HepG2 (cell line): ENCODE data around the gene FDPS. TPM values are rescaled to one million over a fixed set of nuclear protein-coding genes. Genes with fewer than 3 reads are reported as not detected.
A peak's percentile ranks its signal among the peaks of the same experiment; 100 is the strongest.

Experiments used
- BCL6 ChIP-seq: IDR thresholded peaks from 2 replicates; pipeline ENCODE4 v1.6.1; 2016; ENCODE audit warnings: missing genetic modification reagents, missing compliant biosample characterization
- E2F1 ChIP-seq: sonication (generic); formaldehyde crosslinking; IDR thresholded peaks from 2 replicates; pipeline ENCODE4 v1.5.0; 2020; ENCODE audit warnings: missing genetic modification reagents
- ETS1 ChIP-seq: sonication (generic); formaldehyde crosslinking; IDR thresholded peaks from 2 replicates; pipeline ENCODE4 v1.4.0; 2020; ENCODE audit warnings: missing genetic modification reagents
- HDAC1 ChIP-seq: sonication (generic); formaldehyde crosslinking; IDR thresholded peaks from 2 replicates; pipeline ENCODE4 v1.5.1; 2020; ENCODE audit warnings: mild to moderate bottlenecking, missing genetic modification reagents
- KLF6 ChIP-seq: IDR thresholded peaks from 2 replicates; pipeline ENCODE4 v1.8.0; 2016; ENCODE audit warnings: missing biosample characterization, missing genetic modification reagents
- PHF8 ChIP-seq: sonication (generic); formaldehyde crosslinking; IDR thresholded peaks from 2 replicates; pipeline ENCODE4 v1.5.0; 2020; ENCODE audit warnings: missing genetic modification reagents
- REPIN1 ChIP-seq: sonication (generic); formaldehyde crosslinking; IDR thresholded peaks from 2 replicates; pipeline ENCODE4 v1.8.0; 2022; ENCODE audit warnings: missing genetic modification reagents, low read depth, mild to moderate bottlenecking, borderline replicate concordance
- RFXAP ChIP-seq: sonication (generic); formaldehyde crosslinking; IDR thresholded peaks from 2 replicates; pipeline ENCODE4 v1.4.0; 2020; ENCODE audit warnings: missing genetic modification reagents, borderline replicate concordance
- USF2 ChIP-seq, 2 experiments: sonication (generic) in 1 of 2; formaldehyde crosslinking in 1 of 2; IDR thresholded peaks; 2 replicates each; pipeline versions ENCODE4 v1.5.1 to v1.6.1; 2011 to 2020; ENCODE audit warnings: borderline replicate concordance in 1 of 2, low read depth in 1 of 2, low read length in 1 of 2, mild to moderate bottlenecking in 1 of 2, missing genetic modification reagents in 1 of 2, moderate library complexity in 1 of 2
- XRCC5 ChIP-seq: fragments of 200-400 bp; formaldehyde crosslinking; optimal IDR thresholded peaks from 2 replicates; pipeline ENCODE3; 2017; ENCODE audit warnings: mild to moderate bottlenecking, low read length
- ZBTB2 ChIP-seq: sonication (generic); formaldehyde crosslinking; IDR thresholded peaks from 2 replicates; pipeline ENCODE4 v1.8.0; 2022; ENCODE audit warnings: low read depth, missing genetic modification reagents
- ZEB1 ChIP-seq: IDR thresholded peaks from 2 replicates; pipeline ENCODE4 v1.6.1; 2012; ENCODE audit warnings: mild to moderate bottlenecking, low read depth, inconsistent platforms; ENCODE audit not compliant: insufficient replicate concordance
- ZFY ChIP-seq: sonication (generic); formaldehyde crosslinking; IDR thresholded peaks from 2 replicates; pipeline ENCODE4 v1.4.0; 2020; ENCODE audit warnings: missing genetic modification reagents
- ZNF281 ChIP-seq: sonication (generic); formaldehyde crosslinking; IDR thresholded peaks from 2 replicates; pipeline ENCODE4 v1.4.0; 2020; ENCODE audit warnings: missing genetic modification reagents, borderline replicate concordance
- ZNF556 ChIP-seq: sonication (generic); formaldehyde crosslinking; IDR thresholded peaks from 2 replicates; pipeline ENCODE4 v1.4.0; 2020; ENCODE audit warnings: mild to moderate bottlenecking, missing genetic modification reagents, borderline replicate concordance
- ZNF639 ChIP-seq: conservative IDR thresholded peaks from 2 replicates; pipeline ENCODE4 v1.6.1; 2018; ENCODE audit warnings: missing genetic modification reagents
- ZNF75D ChIP-seq: sonication (generic); formaldehyde crosslinking; IDR thresholded peaks from 2 replicates; pipeline ENCODE4 v1.8.1; 2023; ENCODE audit warnings: missing genetic modification reagents, mild to moderate bottlenecking, borderline replicate concordance
- polyA plus RNA-seq, 8 experiments: library from polyadenylated mRNA; depleted of rRNA in 3 of 8; stranded (reverse) in 7 of 8; unstranded in 1 of 8; fragments of >200 nt; fragmentation: Illumina TruSeq in 4 of 8; extraction: Trizol in 4 of 8; gene quantifications; 2 replicates each; pipeline versions ENCODE4 v1.2.1 to v1.2.3, GENCODE V29; 2011 to 2016; ENCODE audit warnings: low read depth in 4 of 8, missing spikeins in 1 of 8, mixed read lengths in 1 of 8; ENCODE audit not compliant: insufficient read depth in 1 of 8
- total RNA-seq, 5 experiments: library from RNA; depleted of rRNA; stranded (reverse); fragments of >200 nt; fragmentation: Illumina TruSeq; extraction: Trizol; gene quantifications; 2 replicates each; pipeline ENCODE4 v1.2.3, GENCODE V29; 2016; ENCODE audit warnings: low read depth in 1 of 5

Gene FDPS
- total and polyA plus RNA-seq, 2 of the 13 experiments (the other 11 are each of a cell fraction or from before 2014, with no cell fraction given) = 264 to 519 TPM

- TF ChIP-seq ZBTB2 (CRISPR knock-in tag) = peak; percentile 57; the same call in 1 of the 2 replicates
- TF ChIP-seq PHF8 (CRISPR knock-in tag) = peak; percentile 83
- TF ChIP-seq USF2 (IDR thresholded peaks at IDR 0.05; ENCODE audit: low read depth, low read length) = peak; percentile 93
- TF ChIP-seq USF2 (CRISPR knock-in tag; IDR thresholded peaks at IDR 0.05; ENCODE audit: borderline replicate concordance) = peak; percentile 99; the same call in 1 of the 2 replicates
- peak; percentile 60; the same call in 1 of the 2 replicates for TF ChIP-seq REPIN1 (CRISPR knock-in tag)
- TF ChIP-seq ZNF639 (CRISPR knock-in tag) = no peak
- TF ChIP-seq HDAC1 (CRISPR knock-in tag) = peak; percentile 39
- TF ChIP-seq ZNF556 = peak; percentile 75; the same call in 1 of the 2 replicates
- no peak for TF ChIP-seq ZEB1
- no peak for TF ChIP-seq ZNF75D (CRISPR knock-in tag)
- TF ChIP-seq RFXAP = peak; percentile 34
- TF ChIP-seq ETS1 (CRISPR knock-in tag) = 0 out of 2 replicates have a peak, but pooled peaks have one; percentile 42
- TF ChIP-seq BCL6 (CRISPR knock-in tag) = 0 out of 2 replicates have a peak, but pooled peaks have one; percentile 37
- peak; percentile 19 for TF ChIP-seq XRCC5
- 0 out of 2 replicates have a peak, but pooled peaks have one; percentile 7 for TF ChIP-seq ZNF281
- peak; percentile 81 for TF ChIP-seq ZFY (CRISPR knock-in tag)
- TF ChIP-seq E2F1 = peak; percentile 39; the same call in 1 of the 2 replicates
- TF ChIP-seq KLF6 = peak; percentile 73; the same call in 1 of the 2 replicates
Observed at GRCh38 chr1:155324037-155324716, 15.5 kb downstream of the FDPS start (continued).
